ENCODE results near the gene TELO2.
A peak's percentile ranks its signal among the peaks of the same experiment; 100 is the strongest.
"Not testable (repeated sequence)": the region's sequence is repeated elsewhere in the genome, so short reads cannot be mapped to it uniquely, and the experiment has no call there.

TELO2 gene

DNA sequence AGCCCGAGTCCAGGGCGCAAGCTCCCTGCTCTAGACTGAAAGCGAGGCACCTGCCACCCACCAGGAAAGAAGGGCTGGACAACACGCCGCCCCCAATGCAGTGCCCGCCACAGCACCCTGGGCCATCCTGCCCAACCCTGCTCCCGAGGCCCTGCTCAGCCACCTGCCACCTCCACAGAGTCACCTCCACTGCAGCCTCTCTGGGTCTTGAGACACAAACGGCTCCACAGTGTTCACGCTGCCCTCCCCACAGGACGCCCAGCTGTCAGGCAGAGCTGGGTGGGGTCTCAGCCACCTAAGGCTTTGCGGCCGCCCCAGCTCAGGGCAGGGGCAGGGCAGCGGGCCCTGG, 27.6 kb upstream of the TELO2 start:
- Mint-ChIP-seq H3K4me1 (ENCODE audit: low read depth) (peaks cover 4% of the 10 kb centered on the region), H3K4me3 (no peak overlapping the region), H3K9me3 (no peaks in the 10 kb centered on the region), H3K27me3 (ENCODE audit: low read depth) (no peaks in the 10 kb centered on the region), H3K36me3 (ENCODE audit: low read depth) (no peaks in the 10 kb centered on the region), H3K27ac (no peak overlapping the region)

DNA sequence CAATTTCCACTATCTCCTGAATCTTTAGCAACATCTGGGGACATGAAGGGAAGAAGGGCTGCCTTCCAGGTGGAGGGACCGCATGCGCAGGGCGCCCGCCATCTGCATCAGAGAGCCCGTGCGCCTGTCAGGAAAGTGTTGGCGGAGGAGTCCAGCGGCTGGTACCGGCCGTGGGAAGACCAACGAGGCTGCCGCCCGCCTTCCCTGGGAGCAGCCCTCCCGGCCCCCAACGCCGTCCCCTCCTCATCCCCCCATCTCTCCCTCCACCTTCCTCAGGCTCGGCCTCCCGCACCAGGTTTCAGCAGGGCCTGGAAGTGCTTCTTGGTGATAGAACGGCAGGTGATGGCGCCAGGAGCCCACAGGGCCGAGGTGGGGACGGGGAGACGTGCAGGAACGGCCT, 27.1 kb upstream of the TELO2 start:
- no peak overlapping the region for H3K4me3 Mint-ChIP-seq
- no peaks in the 10 kb centered on the region for H3K36me3 Mint-ChIP-seq (ENCODE audit: low read depth)
- H3K9me3 Mint-ChIP-seq = no peaks in the 10 kb centered on the region
- H3K4me1 Mint-ChIP-seq (ENCODE audit: low read depth) = peaks cover 6% of the 10 kb centered on the region
- no peaks in the 10 kb centered on the region for H3K27me3 Mint-ChIP-seq (ENCODE audit: low read depth)
- H3K27ac Mint-ChIP-seq = no peak overlapping the region

GRCh38 chr16:1466968-1467521, 26.1 kb upstream of the TELO2 start:
- H3K9me3 Mint-ChIP-seq = no peaks in the 10 kb centered on the region
- H3K4me3 Mint-ChIP-seq = no peak overlapping the region
- no peak overlapping the region for H3K27ac Mint-ChIP-seq
- no peaks in the 10 kb centered on the region for H3K36me3 Mint-ChIP-seq (ENCODE audit: low read depth)
- H3K27me3 Mint-ChIP-seq (ENCODE audit: low read depth) = no peaks in the 10 kb centered on the region
- peaks cover 8% of the 10 kb centered on the region for H3K4me1 Mint-ChIP-seq (ENCODE audit: low read depth)

DNA sequence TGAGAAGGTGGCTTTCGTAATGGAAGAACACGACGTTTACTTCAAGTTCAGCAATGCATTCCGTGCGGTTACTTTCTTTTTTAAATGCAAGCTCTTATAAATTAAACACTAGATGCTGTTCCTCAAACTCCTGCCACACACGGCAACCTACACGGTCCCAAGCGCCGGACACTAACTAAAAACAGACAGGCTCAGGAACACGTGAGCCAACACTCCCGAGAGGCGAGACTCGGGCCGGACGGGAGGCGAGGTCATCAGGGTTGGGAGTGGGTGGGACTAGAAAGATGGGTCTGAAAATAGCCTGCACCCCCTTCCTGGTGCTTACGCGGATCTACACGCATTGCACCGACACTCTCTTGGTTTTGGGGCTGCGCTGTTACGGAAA, 24.7 kb upstream of the TELO2 start:
- no peaks in the 10 kb centered on the region for H3K9me3 Mint-ChIP-seq
- peaks cover 11% of the 10 kb centered on the region for H3K4me1 Mint-ChIP-seq (ENCODE audit: low read depth)
- H3K36me3 Mint-ChIP-seq (ENCODE audit: low read depth) = no peaks in the 10 kb centered on the region
- no peak overlapping the region for H3K27ac Mint-ChIP-seq
- H3K27me3 Mint-ChIP-seq (ENCODE audit: low read depth) = no peaks in the 10 kb centered on the region
- H3K4me3 Mint-ChIP-seq = no peak overlapping the region

DNA sequence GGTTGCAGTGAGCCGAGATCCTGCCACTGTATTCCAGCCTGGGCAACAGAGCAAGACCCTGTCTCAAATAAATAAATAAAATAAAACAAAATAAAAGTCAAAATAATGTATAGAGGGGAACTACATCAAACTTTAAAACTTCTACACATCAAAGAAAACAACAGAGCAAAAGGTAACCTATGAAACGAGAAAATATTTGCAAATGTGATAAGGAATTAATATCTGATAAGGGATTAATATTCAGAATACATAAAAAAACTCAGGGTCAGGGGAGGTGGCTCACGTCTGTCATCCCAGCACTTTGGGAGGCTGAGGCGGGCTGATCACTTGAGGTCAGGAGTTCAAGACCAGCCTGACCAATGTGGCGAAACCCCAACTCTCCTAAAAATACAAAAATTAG, 24.0 kb upstream of the TELO2 start:
- H3K9me3 Mint-ChIP-seq; H3K27me3 Mint-ChIP-seq (ENCODE audit: low read depth); H3K27ac Mint-ChIP-seq; H3K36me3 Mint-ChIP-seq (ENCODE audit: low read depth); H3K4me3 Mint-ChIP-seq: not testable (repeated sequence)
- H3K4me1 Mint-ChIP-seq (ENCODE audit: low read depth) = peaks cover 13% of the 10 kb centered on the region

DNA sequence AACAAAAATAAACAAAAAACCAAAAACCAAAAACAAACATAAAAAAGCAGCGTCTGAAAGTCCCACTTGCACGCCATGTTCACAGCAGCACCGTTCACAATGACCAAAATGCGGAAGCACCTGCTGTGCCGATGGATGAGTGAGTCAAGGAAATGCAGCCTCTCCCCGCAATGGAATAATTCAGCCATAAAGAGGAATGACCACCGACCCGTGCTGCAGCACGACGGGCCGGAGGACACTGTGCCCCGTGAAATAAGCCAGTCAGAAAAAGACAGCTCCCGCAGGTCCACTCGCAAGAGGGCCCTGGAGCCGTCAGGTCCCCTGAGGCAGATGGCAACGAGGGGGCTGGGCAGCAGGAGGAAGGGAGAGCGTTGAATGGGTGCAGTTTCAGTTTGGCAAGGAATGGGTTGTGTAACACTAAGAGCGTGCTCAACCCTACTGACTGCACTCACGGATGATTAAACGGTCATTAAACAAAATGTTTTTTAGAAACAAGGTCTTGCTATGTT, 23.4 kb upstream of the TELO2 start:
- Mint-ChIP-seq H3K4me1 (ENCODE audit: low read depth) (peaks cover 14% of the 10 kb centered on the region), H3K4me3 (no peak overlapping the region), H3K27me3 (ENCODE audit: low read depth) (no peaks in the 10 kb centered on the region), H3K36me3 (ENCODE audit: low read depth) (no peaks in the 10 kb centered on the region), H3K27ac (no peak overlapping the region), H3K9me3 (no peaks in the 10 kb centered on the region)

DNA sequence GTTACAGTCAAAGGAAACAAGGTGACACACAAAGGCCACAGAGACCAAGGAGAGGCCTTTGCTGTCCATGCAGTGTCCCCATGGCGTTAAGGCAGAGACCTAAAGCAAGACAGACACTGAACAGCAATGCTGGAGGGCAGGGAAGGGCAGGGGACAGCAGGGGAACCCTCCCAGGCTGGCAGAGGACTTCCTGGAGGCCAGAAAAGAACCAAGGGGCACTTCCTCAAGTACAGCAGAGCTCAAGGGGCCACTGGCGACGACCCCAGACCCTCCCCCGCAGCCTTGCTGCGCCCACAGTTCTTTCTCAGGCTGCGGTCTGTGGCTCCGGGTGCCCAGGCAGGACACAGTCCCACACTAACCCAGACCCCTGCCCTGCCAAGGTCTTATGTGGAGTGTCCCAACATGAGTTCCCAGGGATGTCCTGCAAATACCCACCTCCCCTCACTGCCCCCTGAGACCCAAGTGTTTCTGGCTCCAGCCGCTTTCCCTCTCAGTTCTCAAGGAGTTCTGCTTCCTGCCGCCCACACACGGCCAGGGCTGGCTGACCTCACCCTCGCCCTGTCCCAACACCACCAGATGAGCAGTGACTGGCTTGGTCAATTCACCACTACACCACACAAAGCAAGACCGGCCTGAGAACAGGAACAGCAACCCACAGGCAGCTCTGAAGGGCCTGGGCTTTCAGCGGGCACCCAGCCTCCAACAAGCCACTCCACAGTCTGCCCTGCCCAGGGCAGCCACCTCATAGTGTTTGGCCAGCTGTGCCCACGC, 22.5 kb upstream of the TELO2 start:
- Mint-ChIP-seq H3K27ac (no peak overlapping the region), H3K4me3 (no peak overlapping the region), H3K9me3 (no peaks in the 10 kb centered on the region), H3K4me1 (ENCODE audit: low read depth) (peaks cover 14% of the 10 kb centered on the region), H3K36me3 (ENCODE audit: low read depth) (no peaks in the 10 kb centered on the region), H3K27me3 (ENCODE audit: low read depth) (no peaks in the 10 kb centered on the region)

DNA sequence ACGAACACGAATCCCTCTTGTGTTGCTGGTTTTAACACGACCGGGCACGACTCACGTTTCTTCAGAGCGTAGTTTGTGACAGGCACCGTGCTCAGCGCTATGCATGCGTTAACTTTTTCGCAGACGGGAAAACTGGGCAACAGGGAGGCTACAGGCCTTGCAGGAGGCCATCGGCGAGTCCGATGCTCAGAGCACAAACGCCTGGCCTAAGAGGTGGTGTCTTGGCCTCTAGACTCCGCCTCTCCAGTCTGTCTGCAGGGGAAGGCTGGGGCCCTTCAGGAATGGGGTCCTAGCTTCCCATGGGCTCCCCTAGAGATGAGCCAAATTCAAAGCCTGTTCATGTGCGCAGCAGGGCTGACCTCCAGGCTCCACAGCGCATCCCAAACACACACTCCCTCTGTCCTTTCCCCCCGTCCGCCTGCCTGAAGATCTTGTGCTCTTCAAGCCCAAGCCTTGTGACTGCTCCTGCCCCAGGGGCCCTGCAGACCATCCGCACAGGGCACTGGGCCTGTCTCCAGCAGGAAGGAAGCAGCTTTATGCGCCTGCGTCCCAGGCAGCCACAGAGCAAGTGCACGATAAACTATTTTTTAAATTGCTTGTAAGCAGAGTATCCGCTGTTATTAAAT, 21.5 kb upstream of the TELO2 start:
- Mint-ChIP-seq H3K9me3 (no peaks in the 10 kb centered on the region), H3K36me3 (ENCODE audit: low read depth) (no peaks in the 10 kb centered on the region), H3K4me1 (ENCODE audit: low read depth) (peaks cover 18% of the 10 kb centered on the region), H3K27ac (no peak overlapping the region), H3K4me3 (no peak overlapping the region), H3K27me3 (ENCODE audit: low read depth) (no peaks in the 10 kb centered on the region)

DNA sequence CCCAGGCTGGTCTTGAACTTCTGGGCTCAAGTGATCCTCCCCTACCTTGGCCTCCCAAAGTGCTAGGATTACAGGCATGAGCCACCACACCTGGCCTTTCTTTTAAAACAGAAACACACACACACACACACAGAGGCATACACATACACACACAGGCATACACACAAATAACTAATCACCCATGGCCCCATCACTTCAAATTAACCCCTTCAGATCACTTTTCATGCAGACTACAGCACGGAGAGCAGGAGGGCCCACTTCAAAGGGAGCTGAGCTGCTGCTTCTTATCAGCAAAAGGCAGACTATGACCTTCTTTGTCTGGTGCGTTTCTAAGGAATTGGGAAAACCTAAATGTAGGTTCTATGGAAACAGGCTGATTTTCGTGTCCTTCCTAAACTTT, 20.2 kb upstream of the TELO2 start:
- Mint-ChIP-seq H3K9me3 (no peaks in the 10 kb centered on the region), H3K4me1 (ENCODE audit: low read depth) (peaks cover 18% of the 10 kb centered on the region), H3K4me3 (peak overlapping the region; percentile 65), H3K27ac (peak overlapping the region; percentile 16), H3K27me3 (ENCODE audit: low read depth) (no peaks in the 10 kb centered on the region), H3K36me3 (ENCODE audit: low read depth) (no peaks in the 10 kb centered on the region)

GRCh38 chr16:1474082-1474795, 18.9 kb upstream of the TELO2 start:
- H3K9me3 Mint-ChIP-seq = no peaks in the 10 kb centered on the region
- H3K4me1 Mint-ChIP-seq (ENCODE audit: low read depth) = peaks cover 18% of the 10 kb centered on the region

DNA sequence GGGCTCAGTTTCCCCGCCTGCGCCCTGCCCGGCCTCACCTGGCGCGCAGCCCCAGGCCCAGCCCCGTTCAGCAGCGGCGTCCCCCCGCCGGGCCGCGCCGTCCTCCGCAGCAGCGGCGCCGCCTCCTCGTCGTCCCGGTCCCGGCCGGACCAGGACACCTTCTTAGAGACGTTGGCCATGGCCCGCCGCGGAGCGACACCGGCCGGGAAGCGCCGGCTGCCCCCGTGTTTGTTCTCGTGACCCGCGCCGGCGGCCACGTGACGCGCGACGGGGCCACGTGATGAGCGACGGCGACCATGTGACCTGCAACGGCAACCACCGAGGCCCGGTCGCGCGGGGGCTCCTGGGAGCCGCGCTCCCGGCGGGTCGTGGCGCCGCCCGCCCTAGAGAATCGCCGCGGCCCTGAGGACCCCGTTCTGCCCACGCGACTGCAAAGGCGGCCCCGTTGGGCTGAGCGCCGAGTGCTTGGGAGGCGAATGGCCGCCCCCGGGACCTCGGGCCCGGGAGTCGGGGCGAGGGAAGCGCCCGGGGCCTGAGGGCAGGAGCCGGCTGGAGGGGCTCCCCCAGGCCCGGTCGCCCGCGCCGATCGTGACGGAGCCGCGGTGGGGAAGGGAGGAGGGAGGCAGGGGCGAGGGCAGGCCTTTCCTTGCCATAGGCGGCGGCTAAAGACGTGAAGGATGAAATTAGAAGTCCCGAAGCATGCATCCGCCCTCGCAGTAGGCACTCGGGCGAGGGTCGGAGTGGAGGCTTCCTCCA, 18.2 kb upstream of the TELO2 start, which contains the start of gene CLCN7:
Gene CLCN7, minus strand, starts transcription at position 233 of the 756 bp plus-strand sequence. Its CDS starts 54 bp downstream, at position 179.
- Mint-ChIP-seq H3K27me3 (ENCODE audit: low read depth) (no peaks in the 10 kb centered on the region), H3K36me3 (ENCODE audit: low read depth) (no peaks in the 10 kb centered on the region), H3K27ac (peak within 1 kb of the TSS; percentile 87), H3K4me1 (ENCODE audit: low read depth) (peaks cover 16% of the 10 kb centered on the region), H3K9me3 (no peaks in the 10 kb centered on the region), H3K4me3 (peak within 1 kb of the TSS; percentile 85)

More at GRCh38 chr16:1474082-1474795, 18.9 kb upstream of the TELO2 start:
- Mint-ChIP-seq H3K4me3 (peak overlapping the region; percentile 63), H3K27ac (peak overlapping the region; percentile 55), H3K36me3 (ENCODE audit: low read depth) (no peaks in the 10 kb centered on the region), H3K27me3 (ENCODE audit: low read depth) (no peaks in the 10 kb centered on the region)

DNA sequence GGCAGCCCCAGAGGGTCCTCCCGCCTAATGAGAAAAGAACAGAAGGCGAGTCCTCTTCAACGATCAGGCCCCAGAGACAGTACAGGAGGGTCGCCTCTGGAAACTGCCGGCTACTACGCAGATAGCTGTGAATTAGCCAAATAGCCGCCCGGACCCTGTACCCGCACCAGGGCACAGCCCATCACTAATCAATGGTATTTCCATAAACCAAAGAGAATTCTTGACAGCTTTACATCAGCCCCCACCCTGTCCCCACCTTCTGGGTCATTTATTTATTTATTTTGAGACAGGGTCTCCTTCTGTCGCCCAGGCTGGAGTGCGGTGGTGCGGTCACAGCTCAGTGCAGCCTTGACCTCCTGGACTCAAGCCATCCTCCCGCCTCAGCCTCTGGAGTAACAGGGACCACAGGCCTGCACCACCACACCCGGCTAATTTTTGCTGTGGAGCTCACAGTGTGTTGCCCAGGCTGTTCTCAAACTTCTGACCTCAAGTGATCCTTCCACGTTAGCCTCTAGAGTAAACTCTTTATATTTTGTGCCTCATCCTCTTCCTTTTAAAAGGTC, 17.5 kb upstream of the TELO2 start:
- Mint-ChIP-seq H3K4me3 (peak overlapping the region; percentile 85), H3K27ac (peak overlapping the region; percentile 87), H3K36me3 (ENCODE audit: low read depth) (no peaks in the 10 kb centered on the region), H3K27me3 (ENCODE audit: low read depth) (no peaks in the 10 kb centered on the region), H3K9me3 (no peaks in the 10 kb centered on the region), H3K4me1 (ENCODE audit: low read depth) (peaks cover 14% of the 10 kb centered on the region)

- peaks cover 11% of the 10 kb centered on the region for H3K4me1 Mint-ChIP-seq (ENCODE audit: low read depth)
- H3K27me3 Mint-ChIP-seq (ENCODE audit: low read depth) = no peaks in the 10 kb centered on the region
- no peaks in the 10 kb centered on the region for H3K9me3 Mint-ChIP-seq
- no peak overlapping the region for H3K27ac Mint-ChIP-seq
- H3K4me3 Mint-ChIP-seq = no peak overlapping the region
- H3K36me3 Mint-ChIP-seq (ENCODE audit: low read depth) = no peaks in the 10 kb centered on the region
Measured at GRCh38 chr16:1477033-1477432, 16.1 kb upstream of the TELO2 start.

GRCh38 chr16:1478937-1479336, 14.2 kb upstream of the TELO2 start:
- H3K27ac Mint-ChIP-seq; H3K9me3 Mint-ChIP-seq; H3K36me3 Mint-ChIP-seq (ENCODE audit: low read depth); H3K4me3 Mint-ChIP-seq; H3K27me3 Mint-ChIP-seq (ENCODE audit: low read depth); H3K4me1 Mint-ChIP-seq (ENCODE audit: low read depth): not testable (repeated sequence)

All from T-helper 1 cell treated with Interleukin-12 subunit alpha and Interleukin-12 subunit beta and Interleukin-4 antibody, amounts not matched to agents 30 μg/mL and 1 μg/mL, for 36 hours (primary cell).